GM10248 (cell line): Measurements from ENCODE around the gene TLE3.

Experiments
- CTCF ChIA-PET: fragments of 300-600 bp; sonication (Branson Sonifier 250); formaldehyde crosslinking; extraction: SDS; loops from one replicate; lab custom pipeline; 2021; ENCODE audit warnings: antibody characterized with exemption; lab: Yijun Ruan, JAX
- POLR2A ChIA-PET: fragments of 350-650 bp; sonication (Branson Sonifier 250); formaldehyde crosslinking; extraction: SDS; loops from one replicate; lab custom pipeline; 2020; ENCODE audit warnings: antibody characterized with exemption; lab: Yijun Ruan, JAX
- DNase-seq: peaks from one replicate; pipeline ENCODE4 v3.0.0; 2012; ENCODE audit errors: extremely low spot score
- CTCF ChIP-seq: IDR thresholded peaks from 2 replicates; pipeline ENCODE4 v1.5.1; 2012; ENCODE audit warnings: mild to moderate bottlenecking, low read depth; ENCODE audit errors: extremely low read depth, missing control alignments, control extremely low read depth

Gene TLE3

GRCh38 chr15:70111203-70112073 is 13.7 kb upstream of the TLE3 start:
- DNase-seq: no peak
- CTCF ChIA-PET: interaction anchor here (0.7 to 2.0 kb wide), 2 partner anchors 10 to 17 kb away, joined by 3 to 4 read pairs; no protein-coding TSS in a partner anchor
- TF ChIP-seq CTCF: no peak
- POLR2A ChIA-PET: no interaction called here

GRCh38 chr15:70109978-70110377 is 12.3 kb upstream of the TLE3 start:
- no peak for TF ChIP-seq CTCF
- ChIA-PET CTCF (interaction anchor here (2.0 kb wide), 2 partner anchors 9 to 11 kb away, joined by 4 to 6 read pairs; no protein-coding TSS in a partner anchor), POLR2A (no interaction called here)
- DNase-seq: no peak

- ChIA-PET CTCF (interaction anchor here (2.0 kb wide), 2 partner anchors 8 to 11 kb away, joined by 4 to 6 read pairs; no protein-coding TSS in a partner anchor), POLR2A (no interaction called here)
- no peak for TF ChIP-seq CTCF
- DNase-seq: no peak
Observed at GRCh38 chr15:70109531-70109930, 11.8 kb upstream of the TLE3 start.

GRCh38 chr15:70103880-70104626 is 6.3 kb upstream of the TLE3 start:
- no peak for DNase-seq
- no peak for TF ChIP-seq CTCF
- ChIA-PET CTCF (interaction anchor here (0.9 kb wide), 1 partner anchor 69 kb away, joined by 3 read pairs; no protein-coding TSS in a partner anchor), POLR2A (no interaction called here)

GRCh38 chr15:70102827-70103226 is 5.1 kb upstream of the TLE3 start:
- TF ChIP-seq CTCF: no peak
- DNase-seq: no peak
- POLR2A ChIA-PET: no interaction called here
- CTCF ChIA-PET: interaction anchor here (0.9 to 1.5 kb wide), 4 partner anchors 9 to 68 kb away, joined by 3 read pairs; no protein-coding TSS in a partner anchor

- CTCF ChIA-PET: interaction anchor here (1.0 to 2.0 kb wide), 3 partner anchors 8 to 411 kb away, joined by 3 to 6 read pairs (median 3); no protein-coding TSS in a partner anchor
- POLR2A ChIA-PET: no interaction called here
- TF ChIP-seq CTCF: no peak
- no peak for DNase-seq
Observed at GRCh38 chr15:70101459-70102113, 3.9 kb upstream of the TLE3 start.
